ENCODE measurements around the gene PROSER1. TPM values are rescaled to one million over a fixed set of nuclear protein-coding genes. Genes with fewer than 3 reads are reported as not detected.
"Not testable (repeated sequence)": the region's sequence is repeated elsewhere in the genome, so short reads cannot be mapped to it uniquely, and the experiment has no call there.

PROSER1 gene
- total RNA-seq, 1 donor from 2014 or later: 19.6 TPM

DNA sequence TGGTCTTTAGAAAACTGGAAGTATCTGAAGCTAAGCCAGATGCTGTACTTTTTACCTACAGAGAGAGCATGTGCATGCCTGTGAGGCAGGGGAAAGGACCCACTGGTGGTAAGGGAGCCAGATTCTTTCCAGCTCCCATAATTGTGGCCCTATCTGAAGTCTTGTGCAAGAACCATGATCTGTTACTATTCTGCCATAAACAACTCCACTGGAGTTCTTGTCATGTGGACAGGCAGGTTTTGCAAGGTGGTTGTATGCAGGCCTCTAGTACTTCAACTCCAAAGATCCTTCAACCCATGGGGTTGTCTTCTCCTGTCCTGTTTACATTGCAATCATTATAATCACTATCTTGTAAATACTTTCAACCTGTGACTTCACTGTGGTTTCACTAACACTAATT lies 14.1 kb downstream of the PROSER1 start:
- peak; percentile 84 for ATAC-seq

DNA sequence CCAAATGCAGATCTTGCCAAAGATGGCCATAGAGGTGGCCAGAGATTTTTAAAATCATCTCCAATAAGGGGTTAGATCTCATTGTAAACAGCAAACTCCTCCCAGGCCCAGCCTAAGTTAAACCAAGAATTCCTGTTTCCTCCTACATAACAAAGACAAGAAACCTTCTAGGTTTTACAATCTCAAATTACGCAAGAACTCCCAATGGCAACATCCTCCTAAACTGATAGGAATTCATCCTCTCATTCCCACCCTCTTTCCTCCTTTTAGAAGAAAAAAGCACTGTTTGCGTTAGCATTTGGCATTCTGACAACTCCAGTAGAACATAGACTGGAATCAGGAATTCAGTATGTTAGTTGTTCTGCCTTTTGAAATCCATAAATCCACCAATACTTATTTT lies 14.6 kb downstream of the PROSER1 start:
- ATAC-seq: no peak

DNA sequence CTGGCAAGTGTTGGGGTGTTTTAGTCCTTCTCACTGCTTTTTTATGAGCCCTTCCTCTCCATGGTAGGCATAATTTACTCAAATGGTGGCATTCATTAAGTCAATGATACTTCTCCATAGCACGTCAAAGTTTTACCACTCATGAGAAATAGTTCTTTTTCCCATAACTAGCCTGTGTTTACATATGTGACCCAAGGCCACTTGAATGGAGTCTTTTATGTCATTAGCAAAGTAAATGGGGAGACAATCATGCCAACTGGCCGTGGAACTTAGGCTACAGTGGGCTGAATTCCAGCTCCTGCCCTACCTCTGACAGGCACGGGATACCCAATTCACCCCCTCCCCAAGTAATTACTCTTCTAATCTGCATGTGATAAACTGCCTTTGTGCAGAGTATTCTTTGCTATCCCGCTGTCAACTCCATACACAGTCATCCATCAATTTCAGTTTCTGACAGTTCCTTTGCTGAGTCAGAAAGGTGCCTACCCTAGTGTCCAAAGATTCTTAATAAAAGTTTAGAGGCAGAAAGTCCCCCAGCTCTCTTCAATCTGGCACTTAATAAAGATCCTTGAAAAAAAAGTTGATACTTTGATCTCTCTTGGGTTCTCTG lies 16.9 kb downstream of the PROSER1 start:
- ATAC-seq: no peak

DNA sequence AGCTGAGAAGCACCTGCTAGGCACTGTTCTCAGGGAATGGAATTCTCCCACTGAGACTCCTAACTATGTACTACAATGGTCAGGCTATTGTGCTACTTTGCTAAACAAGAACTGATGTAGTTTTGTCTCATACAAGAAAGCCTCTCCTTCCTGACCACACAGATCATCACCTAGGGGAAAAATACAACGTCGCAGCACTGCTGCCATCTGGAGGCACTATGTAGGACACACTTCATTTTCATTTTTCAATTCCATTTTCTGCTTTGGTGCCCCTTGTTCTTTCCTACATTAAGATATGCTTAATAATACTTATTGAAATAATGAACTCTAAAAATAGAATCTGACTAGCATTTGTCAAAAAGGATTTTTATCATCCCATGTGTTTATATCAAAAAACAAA lies 21.1 kb downstream of the PROSER1 start:
- peak; percentile 64 for ATAC-seq

DNA sequence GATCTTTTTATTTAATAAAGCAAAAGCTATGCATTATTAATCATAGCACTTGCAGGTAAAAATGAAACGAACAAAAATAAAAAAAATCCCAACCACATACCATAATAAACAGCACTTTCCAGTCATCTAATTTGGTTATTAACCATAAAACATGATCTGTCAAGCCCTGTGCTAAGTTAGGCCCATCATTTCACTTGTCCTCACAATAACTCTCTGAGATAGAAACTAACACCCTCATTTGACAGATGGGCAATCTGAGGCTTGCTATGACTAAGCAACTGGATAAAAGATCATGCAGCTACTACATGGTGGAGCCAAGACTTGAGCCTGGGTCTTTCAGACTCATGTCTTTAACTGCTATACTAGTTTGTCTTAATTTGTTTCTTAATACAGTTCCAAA lies 21.8 kb downstream of the PROSER1 start:
- ATAC-seq: no peak

DNA sequence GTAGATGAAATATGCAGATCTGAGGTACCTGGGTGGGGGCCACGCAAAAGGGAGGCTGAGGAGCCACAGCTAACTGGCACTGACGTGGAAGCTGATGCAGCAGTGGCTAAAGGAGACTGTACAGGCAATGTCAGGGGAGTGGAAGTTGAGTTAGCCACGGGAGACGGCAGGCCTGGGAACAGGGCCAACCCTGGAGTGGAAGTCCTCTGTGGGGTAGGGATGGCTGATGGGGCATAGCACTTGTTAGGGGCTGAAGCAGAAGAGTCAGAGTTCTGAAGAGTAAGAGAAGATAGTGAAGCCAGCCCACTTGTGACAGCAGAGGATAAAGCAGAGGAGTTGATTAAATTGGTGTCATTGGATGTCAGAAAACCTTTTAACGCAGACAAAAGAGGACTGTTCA lies 24.4 kb downstream of the PROSER1 start:
- ATAC-seq: no peak

DNA sequence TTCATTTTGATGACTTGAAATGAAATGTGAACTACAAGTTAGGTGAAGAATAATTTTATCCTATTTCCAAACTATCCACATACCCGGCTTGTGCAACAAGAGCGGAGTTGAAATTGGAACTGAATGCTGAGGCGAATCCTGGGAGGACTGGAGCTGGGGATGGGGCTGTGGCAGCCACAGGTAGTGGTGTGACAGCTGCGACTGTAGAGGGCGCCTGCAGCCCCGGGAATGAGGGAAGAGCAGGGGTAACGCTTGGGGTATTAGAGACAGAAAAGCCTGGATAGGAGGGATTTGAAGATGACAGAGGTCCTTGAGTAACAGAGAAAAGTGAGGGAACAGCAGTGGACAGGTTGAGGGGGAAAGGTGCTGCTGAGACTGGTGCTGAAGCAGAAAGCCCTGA lies 25.3 kb downstream of the PROSER1 start:
- no peak for ATAC-seq

DNA sequence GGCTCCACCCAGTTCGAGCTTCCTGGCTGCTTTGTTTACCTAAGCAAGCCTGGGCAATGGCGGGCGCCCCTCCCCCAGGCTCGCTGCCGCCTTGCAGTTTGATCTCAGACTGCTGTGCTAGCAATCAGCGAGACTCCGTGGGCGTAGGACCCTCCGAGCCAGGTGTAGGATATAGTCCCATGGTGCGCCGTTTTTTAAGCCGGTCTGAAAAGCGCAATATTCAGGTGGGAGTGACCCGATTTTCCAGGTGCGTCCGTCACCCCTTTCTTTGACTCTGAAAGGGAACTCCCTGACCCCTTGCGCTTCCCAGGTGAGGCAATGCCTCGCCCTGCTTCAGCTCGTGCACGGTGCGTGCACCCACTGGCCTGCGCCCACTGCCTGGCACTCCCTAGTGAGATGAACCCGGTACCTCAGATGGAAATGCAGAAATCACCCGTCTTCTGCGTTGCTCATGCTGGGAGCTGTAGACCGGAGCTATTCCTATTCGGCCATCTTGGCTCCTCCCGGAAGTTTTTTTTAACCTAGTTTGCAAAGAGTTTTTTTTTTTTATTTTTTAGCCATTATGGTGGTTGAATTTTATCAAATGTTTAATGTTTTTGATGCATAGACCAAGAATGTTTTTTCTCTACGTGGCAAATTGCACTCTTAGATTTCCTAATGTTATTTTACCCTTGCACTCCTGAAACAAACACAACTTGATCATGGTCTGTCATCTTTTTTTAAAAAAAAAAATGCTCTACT lies 31.3 kb downstream of the PROSER1 start:
- ATAC-seq: not testable (repeated sequence)

DNA sequence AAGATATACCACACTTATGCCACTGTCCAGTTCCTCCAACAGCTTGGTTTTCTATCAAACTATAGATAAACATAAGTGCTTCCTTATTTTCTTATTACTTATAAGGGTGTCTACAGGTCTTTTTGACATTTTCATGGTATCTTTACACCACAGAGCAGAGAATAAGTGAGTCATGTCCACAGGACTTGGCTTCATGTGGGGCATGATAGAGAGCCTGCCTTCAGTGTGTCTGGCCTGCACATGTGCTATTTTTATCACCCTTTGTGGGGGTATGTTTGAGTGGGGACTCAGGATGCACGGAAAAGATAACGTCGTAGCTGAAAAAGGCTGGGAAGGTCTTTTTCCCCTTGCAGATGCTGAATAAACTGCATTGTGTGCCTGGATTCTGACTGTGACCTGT lies 39.1 kb downstream of the PROSER1 start:
- ATAC-seq: no peak

DNA sequence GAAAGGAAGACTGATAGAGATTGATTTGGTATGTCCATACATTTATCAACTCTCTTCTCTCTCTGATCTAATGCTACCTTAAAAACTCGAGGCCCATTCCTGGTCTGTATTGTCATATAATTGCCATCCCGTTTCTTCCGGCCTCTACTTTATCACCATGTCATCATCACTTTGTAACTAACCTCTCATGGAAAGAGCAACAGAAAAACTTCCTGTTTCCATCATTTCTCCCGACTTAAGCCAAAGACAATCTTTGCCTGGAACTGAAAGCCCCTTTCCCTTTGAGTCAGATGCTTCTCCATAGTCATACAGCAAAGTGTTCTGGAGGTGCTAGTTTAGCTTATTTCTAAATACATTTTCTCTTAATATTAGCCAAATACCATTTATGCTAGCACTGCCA lies 44.5 kb downstream of the PROSER1 start:
- no peak for ATAC-seq

DNA sequence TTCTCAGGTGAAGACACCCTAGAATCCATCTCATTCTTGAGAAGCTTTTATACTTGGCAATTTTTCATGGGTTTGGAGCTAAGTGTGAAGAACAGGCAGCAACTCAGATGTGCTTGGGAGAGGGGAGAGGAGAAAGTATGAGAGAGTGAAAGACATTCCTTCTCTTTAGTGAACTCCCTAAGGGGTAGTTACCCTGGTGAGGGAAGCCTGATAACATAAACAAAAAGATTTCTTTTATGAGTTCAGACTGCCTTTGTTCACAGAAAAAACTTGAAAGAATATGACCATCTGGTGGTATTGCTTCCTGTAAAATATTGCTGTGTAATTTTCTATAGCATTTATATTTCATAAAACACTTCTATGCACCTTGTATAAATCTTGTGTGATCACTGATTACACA lies 47.2 kb downstream of the PROSER1 start, which contains the start of gene STOML3:
STOML3 (minus strand) TSS at position 139 of the 400 bp plus-strand sequence; CDS start at position 29, 110 bp downstream.
- ATAC-seq: no peak

DNA sequence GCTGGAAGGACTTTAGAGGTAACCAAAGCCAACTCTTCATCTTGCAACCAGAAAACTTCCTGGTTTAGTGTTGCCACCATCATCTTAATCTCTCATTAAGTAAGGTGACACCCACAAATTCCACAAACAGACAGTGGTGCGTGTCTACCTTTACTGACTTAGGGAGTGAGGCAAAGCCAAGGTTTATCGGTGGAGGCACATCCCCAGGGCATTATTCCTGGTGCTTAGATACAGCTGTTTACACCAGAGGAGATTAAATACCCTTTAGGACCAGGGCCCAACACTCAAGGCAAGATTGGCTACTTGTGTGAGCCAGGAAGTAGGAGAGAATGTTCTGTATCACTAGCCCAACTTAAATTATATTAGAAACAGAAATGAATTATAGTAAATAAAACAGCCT lies 56.8 kb downstream of the PROSER1 start:
- no peak for ATAC-seq

DNA sequence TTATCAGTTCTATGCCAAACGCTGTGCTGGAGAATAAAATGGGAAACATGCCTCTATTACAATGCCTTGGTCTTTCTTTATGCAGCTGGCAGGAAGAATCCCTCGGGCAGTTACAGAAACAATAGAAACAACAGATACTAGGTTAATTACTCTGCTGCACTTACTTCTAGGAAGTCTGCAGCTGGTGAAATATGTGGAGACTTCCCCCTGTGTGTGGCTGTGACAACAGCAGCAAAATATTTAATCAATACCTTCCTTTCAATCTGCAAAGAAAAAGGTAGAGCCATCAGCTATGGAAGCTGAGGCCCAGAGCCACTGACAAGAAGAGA lies 57.2 kb downstream of the PROSER1 start:
- no peak for ATAC-seq

DNA sequence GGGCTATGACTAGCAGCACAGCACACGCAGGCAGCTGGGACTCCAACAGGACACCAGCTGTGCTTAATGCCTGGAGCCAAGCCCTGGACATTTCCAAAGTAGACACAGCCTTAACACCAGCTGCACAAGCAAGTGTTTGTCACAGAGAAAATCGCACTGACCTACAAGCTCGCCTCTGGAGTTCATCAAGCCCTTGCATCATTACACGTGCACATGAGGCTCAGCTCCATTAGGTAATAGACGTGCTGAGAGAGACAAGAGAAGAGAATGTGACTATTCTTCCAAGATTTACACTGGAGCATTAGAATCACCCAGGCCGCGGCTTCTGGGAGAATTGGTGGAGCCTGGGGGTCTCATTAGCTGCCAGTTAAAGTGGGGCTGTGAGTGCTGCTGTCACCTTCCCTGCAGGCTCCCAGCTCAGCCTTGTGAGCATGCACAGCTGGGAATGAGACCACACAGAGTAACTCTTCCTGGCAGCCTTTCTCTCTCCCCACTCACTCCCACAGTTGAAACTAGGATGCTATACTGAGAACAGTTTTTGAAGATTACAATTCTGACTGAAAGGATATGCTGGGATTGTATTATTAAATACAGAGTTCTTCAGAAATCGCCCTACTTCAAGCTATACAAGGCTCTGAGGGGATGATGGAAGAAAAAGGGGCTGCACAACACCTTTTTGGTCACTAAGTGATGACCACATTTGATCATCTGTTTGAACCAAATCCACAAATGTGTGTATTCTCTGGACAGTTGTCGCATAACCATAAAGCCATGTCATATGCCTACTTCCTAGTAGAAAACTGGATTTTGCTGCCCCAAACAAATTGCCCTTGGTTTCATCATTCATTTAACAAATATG lies 57.8 kb downstream of the PROSER1 start:
- ATAC-seq: no peak

DNA sequence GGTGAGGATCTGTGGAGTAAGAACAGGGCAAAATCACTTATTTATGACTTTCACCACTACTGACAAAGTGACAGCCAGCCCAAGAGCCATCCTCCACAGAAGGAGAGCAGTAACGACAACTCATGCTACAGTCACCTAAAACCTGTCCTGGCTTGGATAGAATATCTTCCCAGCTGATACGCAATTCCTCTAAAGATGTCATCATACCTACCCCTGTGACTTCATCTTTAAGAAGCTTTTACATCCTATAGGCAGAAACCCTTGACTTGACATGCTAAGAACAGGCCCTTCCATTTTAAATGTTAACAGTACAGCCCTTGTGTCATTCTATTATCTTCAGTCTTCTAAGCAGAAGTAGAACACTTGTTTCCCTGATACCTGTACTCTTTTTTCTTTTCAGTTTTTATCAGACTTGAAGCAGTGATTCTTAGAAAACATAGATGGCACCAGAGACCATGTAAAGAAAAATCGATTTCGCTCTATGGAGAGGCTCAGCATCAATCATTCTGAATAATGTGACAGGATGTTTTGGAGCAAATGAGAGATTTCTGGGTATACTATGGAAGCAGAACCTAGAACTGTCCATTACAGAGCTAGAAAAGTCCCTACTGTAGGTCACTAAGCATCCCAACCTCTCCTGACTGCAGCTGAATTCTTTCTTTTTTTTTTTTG lies 67.4 kb downstream of the PROSER1 start:
- ATAC-seq: no peak

DNA sequence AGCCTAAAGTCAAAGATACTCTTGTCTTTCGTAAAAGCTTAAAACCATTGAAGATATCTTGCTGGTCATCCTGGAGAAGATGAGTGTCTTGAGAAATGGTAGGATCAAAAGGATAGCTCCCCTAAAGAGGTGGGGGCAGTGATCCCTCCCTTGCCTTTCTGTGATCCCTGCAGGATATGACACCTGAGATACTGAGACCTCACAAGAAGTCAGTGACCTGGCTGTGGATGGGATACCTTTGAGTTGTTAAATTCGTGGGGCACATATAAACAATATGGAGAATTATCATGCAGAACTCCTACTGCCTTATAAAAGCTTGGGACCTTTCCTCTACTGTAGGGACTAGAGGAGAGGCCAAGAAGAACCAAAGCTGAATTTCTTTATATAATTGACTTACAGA lies 68.7 kb downstream of the PROSER1 start:
- no peak for ATAC-seq

DNA sequence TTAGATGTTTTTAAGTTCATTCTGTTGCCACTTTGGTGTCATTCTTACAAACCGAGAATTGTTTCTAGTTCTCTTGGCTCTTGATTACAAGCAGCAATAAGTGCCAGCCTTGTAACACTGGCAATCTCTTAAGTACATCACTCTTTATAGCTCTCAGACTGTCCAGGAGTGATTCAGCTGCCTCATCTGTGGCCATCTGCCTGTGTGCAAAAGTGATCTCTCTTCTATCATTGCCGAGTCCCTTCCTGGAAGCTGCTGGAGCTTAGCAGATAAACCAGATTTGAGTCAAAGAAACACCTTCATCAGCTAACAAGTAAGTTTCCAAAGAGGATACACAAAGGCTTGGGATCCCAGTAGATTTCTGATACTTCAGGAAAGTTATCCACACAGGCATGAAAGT lies 70.4 kb downstream of the PROSER1 start:
- ATAC-seq: no peak

DNA sequence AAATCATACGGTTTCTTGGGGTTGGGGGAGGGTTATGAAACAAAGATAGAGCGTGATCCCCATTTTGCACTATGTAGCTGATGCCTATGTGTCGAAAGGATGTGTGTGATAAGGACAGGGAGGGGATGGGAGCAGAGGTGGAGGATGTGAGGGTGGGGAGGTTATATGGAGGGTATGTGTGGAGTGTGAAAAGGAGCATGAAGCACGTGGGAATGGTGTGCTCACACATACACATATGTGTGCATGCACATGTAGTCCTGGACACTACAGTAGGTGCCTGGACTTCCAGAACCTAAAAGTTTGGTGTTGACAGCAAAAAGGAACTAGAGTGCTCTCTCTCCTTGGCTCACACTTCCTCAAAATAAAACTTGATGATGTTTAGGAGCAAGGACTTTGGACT lies 72.6 kb downstream of the PROSER1 start:
- no peak for ATAC-seq

DNA sequence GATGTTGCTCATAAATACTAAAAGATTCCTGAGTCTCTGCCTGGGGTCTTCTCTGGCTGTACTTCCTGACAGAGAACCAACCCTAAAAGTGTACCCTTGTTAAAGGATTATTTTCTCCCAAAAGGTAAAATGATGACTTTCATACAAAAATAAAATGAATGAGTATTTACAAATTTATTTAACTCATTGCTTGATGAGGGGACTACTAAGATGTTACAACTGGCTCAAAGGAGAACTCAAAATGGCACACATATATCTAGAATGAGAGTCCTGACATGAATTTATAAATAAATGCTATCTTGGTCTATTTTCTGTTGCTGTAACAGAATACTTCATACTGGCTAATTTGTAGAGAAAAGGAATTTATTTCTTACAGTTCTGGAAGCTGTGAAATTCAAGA lies 77.7 kb downstream of the PROSER1 start:
- ATAC-seq: no peak
